ENCODE measurements around the gene MYCL. TPM values are rescaled to one million over a fixed set of nuclear protein-coding genes. Genes with fewer than 3 reads are reported as not detected.

MYCL gene
- polyA plus RNA-seq, 2 of the 4 experiments (the other 2 are of a cell fraction) = 0.68 to 1.3 TPM

DNA sequence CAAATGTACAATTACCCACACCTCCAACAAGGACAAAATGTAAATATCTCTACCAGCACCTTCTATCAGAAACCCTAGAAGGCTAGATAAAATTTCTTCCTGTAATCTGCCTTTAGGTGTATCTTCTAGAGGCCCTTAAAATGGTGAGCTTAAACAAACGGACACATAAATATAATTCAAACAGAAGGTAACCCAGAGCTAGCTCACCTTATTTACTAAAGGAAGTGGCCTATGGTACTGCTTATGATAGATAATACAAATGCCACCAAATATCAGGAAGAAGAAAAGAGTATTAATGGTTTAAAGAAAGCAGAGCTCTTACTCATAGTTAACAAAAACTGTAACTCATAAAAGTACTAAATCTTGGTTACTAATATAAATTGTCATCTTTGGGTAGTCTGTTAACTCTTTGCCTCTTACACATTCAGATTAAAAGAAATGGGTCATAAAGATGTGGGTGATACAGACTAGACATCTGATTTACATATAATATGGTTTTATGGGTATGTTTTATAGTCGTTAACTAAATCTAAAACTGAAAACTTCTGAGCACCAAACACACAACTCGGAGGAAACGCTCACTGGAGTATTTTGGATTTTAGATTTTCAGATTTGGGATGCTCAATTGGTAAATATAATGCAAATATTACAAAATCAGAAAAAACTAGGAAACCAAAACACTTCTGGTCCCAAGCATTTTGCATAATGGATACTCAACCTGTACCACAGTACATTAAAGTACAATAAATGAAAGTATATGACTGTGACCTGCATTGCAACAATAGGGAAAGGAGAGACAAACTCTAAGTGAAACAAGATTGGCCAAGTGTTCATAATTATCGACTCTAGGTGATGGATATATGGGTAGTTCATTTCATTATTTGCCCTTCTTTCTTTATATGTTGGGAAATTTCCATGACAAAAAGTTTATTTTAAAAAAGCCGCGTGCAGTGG, 41.6 kb downstream of the MYCL start:
- POLR2A ChIA-PET = no interaction called here
- H3K9me3 ChIP-seq = no peaks in the 10 kb centered on the region
- H3K4me3 ChIP-seq = no peak overlapping the region
- FAIRE-seq = no peak
- no peak for ATAC-seq
- H3K4me1 ChIP-seq = no peaks in the 10 kb centered on the region
- no peak overlapping the region for H3K4me2 ChIP-seq
- DNase-seq (ENCODE audit: low read depth in 1 of 2, low spot score in 1 of 2) = no peak
- no peak overlapping the region for H3K27ac ChIP-seq
- WGBS (ENCODE audit: missing lambda C conversion rate) = 86% methylated on average over 7 of the region's 7 CpGs
- CTCF ChIA-PET = interaction anchor here (1.1 to 1.3 kb wide), 3 partner anchors 13 to 59 kb away, joined by 3 to 4 read pairs (median 4); no protein-coding TSS in a partner anchor
- TF ChIP-seq HMGXB4 (CRISPR knock-in tag; IDR thresholded peaks at IDR 0.05; ENCODE audit: borderline replicate concordance) (no peak), HDAC2 (IDR thresholded peaks at IDR 0.05) (no peak), KDM1A (IDR thresholded peaks at IDR 0.05; ENCODE audit: low read depth) (no peak), EHF (CRISPR knock-in tag; IDR thresholded peaks at IDR 0.05) (no peak), FOXS1 (CRISPR knock-in tag; IDR thresholded peaks at IDR 0.05) (no peak), ELK1 (IDR thresholded peaks at IDR 0.05; ENCODE audit: low read depth, low read length) (no peak), RARB (CRISPR knock-in tag; IDR thresholded peaks at IDR 0.05) (no peak), CHD4 (IDR thresholded peaks at IDR 0.05; ENCODE audit: borderline replicate concordance) (no peak), JUNB (IDR thresholded peaks at IDR 0.05) (no peak), TP53 (CRISPR knock-in tag; IDR thresholded peaks at IDR 0.05) (no peak), NPAS2 (CRISPR knock-in tag; IDR thresholded peaks at IDR 0.05; ENCODE audit: borderline replicate concordance) (no peak), POLR2AphosphoS2 (conservative IDR thresholded peaks at IDR 0.05; ENCODE audit: low read length) (no peak), GATA3 (IDR thresholded peaks at IDR 0.05; ENCODE audit: borderline replicate concordance) (no peak), TFCP2L1 (CRISPR knock-in tag; IDR thresholded peaks at IDR 0.05) (no peak)
- TF ChIP-seq, protein P1, sequence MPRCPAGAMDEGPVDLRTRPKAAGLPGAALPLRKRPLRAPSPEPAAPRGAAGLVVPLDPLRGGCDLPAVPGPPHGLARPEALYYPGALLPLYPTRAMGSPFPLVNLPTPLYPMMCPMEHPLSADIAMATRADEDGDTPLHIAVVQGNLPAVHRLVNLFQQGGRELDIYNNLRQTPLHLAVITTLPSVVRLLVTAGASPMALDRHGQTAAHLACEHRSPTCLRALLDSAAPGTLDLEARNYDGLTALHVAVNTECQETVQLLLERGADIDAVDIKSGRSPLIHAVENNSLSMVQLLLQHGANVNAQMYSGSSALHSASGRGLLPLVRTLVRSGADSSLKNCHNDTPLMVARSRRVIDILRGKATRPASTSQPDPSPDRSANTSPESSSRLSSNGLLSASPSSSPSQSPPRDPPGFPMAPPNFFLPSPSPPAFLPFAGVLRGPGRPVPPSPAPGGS (IDR thresholded peaks at IDR 0.05) = no peak

- DNase-seq (ENCODE audit: low read depth in 1 of 2, low spot score in 1 of 2) = no peak
- H3K27ac ChIP-seq = no peak overlapping the region
- FAIRE-seq = no peak
- TF ChIP-seq NPAS2 (CRISPR knock-in tag; IDR thresholded peaks at IDR 0.05; ENCODE audit: borderline replicate concordance) = no peak
- TF ChIP-seq ZSCAN20 (CRISPR knock-in tag; IDR thresholded peaks at IDR 0.05) = no peak
- TF ChIP-seq TFCP2L1 (CRISPR knock-in tag; IDR thresholded peaks at IDR 0.05) = no peak
- no peak for TF ChIP-seq BHLHE40 (IDR thresholded peaks at IDR 0.05; ENCODE audit: low read depth, low read length)
- no peak for TF ChIP-seq CBX8 (IDR thresholded peaks at IDR 0.05)
- no peaks in the 10 kb centered on the region for H3K4me1 ChIP-seq
- ChIA-PET POLR2A (no interaction called here), CTCF (interaction anchor here (0.6 to 1.4 kb wide), 3 partner anchors 42 to 115 kb away, joined by 3 to 4 read pairs (median 4); no protein-coding TSS in a partner anchor)
- ATAC-seq = no peak
- no peak overlapping the region for H3K4me2 ChIP-seq
- H3K4me3 ChIP-seq = no peak overlapping the region
- no peaks in the 10 kb centered on the region for H3K9me3 ChIP-seq
- WGBS (ENCODE audit: missing lambda C conversion rate) = 91% methylated on average over 3 of the region's 3 CpGs
These were observed 43.4 kb downstream of the MYCL start for GRCh38 chr1:39858315-39858714.

Measured in A549 (cell line).